Epithelial cell of esophagus (primary cell): ENCODE measurements around the gene CDK5R1.
"Not testable (repeated sequence)": the region's sequence is repeated elsewhere in the genome, so short reads cannot be mapped to it uniquely, and the experiment has no call there.

Experiments used
- DNase-seq: peaks from one replicate; pipeline ENCODE4 v3.0.0; 2010; ENCODE audit warnings: low read depth
- H3K4me3 ChIP-seq: 2 replicates; pipeline ENCODE4 v1.5.1; 2011; ENCODE audit warnings: mild to moderate bottlenecking, low read length, control low read depth
- TF ChIP-seq, protein P1 (sequence below): IDR thresholded peaks from 2 replicates; pipeline ENCODE4 v1.5.1; 2011; ENCODE audit warnings: low read depth, mild to moderate bottlenecking, low read length, control low read depth, inconsistent platforms; ENCODE audit not compliant: insufficient read depth; ENCODE audit errors: missing control alignments

Gene CDK5R1

DNA sequence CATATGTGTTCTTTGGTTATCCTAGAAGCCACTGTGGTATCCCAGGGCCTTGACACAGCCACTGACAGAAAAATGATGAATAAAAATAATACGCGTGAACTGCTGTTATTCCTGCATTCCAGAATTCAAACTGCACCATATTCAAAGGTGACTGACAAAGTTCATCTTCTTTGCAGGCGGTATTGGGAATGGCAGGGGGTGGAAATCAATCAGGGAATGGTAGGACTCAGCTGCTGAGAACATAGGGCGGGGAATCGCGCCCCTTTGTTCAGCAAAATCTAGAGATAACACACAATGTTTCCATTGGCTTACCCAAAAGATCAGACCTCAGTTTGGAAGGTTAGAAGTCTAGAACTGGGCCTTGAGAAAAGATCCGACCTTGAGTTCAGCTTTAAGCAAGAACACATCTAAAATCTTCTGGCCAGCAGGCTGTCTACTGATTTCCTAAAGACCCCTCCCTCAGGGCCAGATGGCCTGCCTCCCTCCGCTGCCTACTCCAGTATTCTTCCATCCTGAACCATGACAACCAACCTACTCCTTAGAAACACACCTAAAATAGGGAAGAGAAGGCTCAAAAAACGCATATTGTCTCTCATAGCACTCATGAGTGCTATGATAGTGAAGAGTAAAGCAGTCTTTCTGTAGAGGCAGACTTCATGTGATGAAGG is 34.1 kb downstream of the CDK5R1 start:
- DNase-seq, result no peak
- no peak overlapping the region for H3K4me3 ChIP-seq
- TF ChIP-seq, protein P1, sequence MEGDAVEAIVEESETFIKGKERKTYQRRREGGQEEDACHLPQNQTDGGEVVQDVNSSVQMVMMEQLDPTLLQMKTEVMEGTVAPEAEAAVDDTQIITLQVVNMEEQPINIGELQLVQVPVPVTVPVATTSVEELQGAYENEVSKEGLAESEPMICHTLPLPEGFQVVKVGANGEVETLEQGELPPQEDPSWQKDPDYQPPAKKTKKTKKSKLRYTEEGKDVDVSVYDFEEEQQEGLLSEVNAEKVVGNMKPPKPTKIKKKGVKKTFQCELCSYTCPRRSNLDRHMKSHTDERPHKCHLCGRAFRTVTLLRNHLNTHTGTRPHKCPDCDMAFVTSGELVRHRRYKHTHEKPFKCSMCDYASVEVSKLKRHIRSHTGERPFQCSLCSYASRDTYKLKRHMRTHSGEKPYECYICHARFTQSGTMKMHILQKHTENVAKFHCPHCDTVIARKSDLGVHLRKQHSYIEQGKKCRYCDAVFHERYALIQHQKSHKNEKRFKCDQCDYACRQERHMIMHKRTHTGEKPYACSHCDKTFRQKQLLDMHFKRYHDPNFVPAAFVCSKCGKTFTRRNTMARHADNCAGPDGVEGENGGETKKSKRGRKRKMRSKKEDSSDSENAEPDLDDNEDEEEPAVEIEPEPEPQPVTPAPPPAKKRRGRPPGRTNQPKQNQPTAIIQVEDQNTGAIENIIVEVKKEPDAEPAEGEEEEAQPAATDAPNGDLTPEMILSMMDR, result no peak

DNA sequence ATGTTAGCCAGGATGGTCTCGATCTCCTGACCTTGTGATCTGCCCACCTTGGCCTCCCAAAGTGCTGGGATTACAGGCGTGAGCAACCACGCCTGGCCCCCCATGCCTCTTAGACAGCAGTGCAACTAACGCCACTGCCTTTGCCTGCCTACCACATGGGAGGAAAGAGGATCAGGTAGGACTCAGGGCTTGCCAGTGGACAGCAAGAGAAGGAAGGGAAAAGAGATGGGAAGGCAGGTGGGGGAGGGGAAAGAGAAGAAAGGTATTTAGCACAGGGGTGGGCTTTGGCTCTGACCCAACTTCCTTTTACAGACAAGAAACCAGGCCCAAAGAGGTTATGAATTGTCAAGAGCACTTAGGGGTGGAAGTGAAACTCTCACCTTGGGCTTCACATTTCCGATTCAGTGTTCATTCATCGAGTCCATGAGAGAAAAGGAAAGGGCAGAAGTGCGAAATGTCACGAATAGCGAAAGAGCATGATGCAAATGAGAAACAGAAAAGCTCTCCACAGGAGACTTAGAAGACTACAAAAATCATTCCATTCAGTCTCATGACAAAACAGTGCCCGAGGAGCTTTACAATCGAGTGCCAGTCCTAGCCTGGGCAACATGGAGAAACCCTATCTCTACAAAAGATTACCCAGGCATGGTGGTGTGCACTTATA is 36.4 kb downstream of the CDK5R1 start:
- TF ChIP-seq, protein P1, result no peak
- H3K4me3 ChIP-seq, result no peak overlapping the region
- DNase-seq, result no peak

DNA sequence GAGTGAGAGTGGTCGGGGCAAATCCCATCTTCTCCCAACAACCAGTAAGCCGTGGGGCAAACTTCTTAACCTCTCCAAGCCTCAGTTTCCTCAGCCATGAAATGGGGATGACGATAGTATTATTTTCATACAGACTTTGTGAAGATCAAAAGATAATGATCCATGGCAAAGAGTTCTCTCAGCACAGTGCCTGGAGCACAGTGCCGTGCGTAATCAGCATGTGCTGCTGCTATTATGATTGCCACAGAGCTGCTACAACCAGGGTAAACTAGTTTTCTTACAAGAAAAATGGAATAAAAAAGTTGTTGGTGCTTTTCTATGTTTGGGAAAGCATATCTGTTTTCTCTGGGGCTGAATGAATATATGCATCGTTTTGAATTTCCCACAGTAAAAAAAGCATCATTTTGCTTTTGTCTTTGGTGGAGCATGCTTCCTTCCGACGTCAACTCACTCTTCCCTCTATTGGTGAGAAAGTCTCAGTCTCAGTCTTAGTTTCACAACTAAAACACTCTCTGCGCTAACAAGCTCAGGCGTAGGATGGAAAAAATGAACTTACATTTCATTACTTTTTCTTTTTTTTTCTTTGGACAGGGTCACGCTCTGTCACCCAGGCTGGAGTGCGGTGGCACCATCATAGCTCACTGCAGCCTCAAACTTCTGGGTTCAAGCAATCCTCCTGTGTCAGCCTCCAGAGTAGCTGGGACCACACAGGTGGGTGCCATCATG is 37.2 kb downstream of the CDK5R1 start:
- TF ChIP-seq, protein P1, result no peak
- no peak for DNase-seq

DNA sequence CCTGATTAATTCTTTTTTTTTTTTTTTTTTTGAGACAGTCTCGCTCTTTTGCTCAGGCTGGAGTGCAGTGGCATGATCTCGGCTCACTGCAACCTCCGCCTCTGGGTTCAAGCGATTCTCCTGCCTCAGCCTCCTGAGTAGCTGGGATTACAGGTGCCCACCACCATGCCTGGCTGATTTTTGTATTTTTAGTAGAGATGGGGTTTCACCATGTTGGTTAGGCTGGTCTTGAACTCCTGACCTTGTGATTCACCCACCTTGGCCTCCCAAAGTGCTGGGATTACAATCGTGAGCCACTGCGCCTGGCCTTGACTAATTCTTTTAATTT is 37.7 kb downstream of the CDK5R1 start:
- DNase-seq, H3K4me3 ChIP-seq: not testable (repeated sequence)

More for the DNA sequence above, 37.2 kb downstream of the CDK5R1 start:
- no peak overlapping the region for H3K4me3 ChIP-seq

DNA sequence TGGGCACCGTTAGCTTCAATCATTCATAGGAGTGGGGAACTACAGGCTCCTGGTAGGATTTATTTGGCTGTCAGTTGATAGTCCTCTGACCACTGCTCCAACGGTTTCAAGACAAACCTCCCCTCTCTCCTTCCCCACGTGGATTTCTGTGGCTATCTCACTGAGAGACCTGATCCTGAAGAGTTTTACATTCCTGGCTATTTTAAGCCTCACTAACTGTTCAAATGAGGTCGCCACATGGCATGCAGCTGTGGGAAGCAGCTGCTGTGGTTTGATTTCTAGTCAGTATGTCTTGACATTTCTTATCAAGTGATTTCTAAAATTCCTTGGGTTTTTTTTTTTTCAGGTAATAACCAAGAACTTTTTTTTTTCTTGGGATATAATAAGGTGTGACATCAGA is 38.3 kb downstream of the CDK5R1 start:
- no peak overlapping the region for H3K4me3 ChIP-seq
- TF ChIP-seq, protein P1, result no peak
- no peak for DNase-seq

DNA sequence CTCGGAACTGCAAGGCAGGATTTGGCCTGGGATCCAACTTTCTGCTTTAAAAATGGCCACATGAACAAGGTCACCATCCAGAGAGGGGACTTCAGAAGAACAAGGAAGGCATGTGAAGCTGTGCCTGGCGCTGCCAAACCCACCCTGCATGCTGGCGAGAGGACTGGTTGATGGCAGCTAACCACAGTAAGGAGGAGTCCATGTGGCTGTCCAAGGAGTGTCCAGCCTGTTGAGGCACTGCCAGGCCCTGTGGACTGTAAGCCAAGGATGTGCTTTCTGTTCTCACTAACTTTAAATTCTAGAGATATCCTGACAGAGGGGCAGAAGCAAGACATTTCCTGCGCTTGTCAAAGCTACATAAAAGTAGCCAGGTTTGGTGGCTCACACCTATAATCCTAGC is 40.4 kb downstream of the CDK5R1 start:
- H3K4me3 ChIP-seq, result no peak overlapping the region
- TF ChIP-seq, protein P1, result no peak
- DNase-seq, result no peak

DNA sequence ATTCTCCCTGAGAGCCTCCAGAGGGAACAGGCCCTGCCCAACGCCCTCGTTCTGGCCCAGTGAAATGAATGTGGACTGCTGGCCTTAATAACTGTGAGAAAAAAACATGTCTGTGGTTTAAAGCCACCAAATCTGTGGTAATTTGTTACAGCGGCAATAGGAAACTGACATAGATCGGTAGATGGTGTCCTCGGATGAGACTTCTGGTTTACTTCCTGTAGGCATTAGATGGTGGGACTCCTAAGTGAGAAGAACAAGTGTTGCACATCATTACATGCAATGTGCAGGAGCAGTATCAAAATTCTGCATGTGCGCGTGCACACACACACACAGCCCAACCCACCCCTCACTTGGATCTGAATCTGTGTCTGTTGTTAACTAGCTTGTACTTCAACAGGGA is 42.0 kb downstream of the CDK5R1 start:
- TF ChIP-seq, protein P1, result no peak
- no peak overlapping the region for H3K4me3 ChIP-seq
- DNase-seq, result no peak
